Hematopoietic multipotent progenitor cell treated with erythropoietin and hydrocortisone succinate and interleukin-3 and kit ligand, for 8 days (in vitro differentiated cells): ENCODE results near the gene ATP2A1.
A peak's percentile ranks its signal among the peaks of the same experiment; 100 is the strongest.
"Not testable (repeated sequence)": the region's sequence is repeated elsewhere in the genome, so short reads cannot be mapped to it uniquely, and the experiment has no call there.

Source experiments
- DNase-seq: peaks from one replicate; pipeline ENCODE4 v3.0.0-alpha.2; 2015

The ATP2A1 gene

DNA sequence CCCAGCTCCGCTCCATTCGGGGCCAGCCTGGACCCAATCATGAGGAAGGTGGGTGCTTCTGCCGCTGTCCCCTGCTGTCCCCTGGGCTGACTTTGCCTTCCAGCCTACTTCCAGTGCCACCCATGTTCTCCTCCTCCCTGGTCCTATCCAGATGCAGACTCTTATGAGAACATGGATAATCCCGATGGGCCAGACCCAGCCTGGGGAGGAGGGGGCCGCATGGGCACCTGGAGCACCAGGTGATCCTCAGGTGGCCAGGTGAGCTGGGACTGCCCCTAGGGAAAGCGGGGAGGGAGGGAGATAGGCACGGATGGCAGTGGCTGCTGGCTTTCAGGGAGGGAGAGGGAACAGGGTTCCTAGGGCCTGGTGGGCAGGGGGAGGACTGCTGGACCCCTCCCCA, 60.4 kb downstream of the ATP2A1 start:
- no peak for DNase-seq

DNA sequence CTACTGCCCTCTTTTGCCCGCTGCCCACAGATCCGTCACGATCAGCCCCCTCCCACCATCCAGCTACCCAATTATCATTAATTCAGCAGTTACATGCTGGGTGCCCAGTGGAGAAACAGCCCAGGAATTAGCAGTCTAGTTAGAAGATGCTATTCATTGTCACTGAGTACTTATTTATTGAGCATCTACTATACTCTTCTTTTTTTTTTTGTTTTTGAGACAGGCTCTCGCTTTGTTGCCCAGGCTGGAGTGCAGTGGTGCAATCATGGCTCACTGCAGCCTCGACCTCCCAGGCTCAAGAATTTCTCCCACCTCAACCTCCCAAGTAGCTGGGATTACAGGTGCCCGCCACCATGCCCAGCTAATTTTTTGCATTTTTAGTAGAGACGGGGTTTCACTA, 61.5 kb downstream of the ATP2A1 start:
- DNase-seq: not testable (repeated sequence)

DNA sequence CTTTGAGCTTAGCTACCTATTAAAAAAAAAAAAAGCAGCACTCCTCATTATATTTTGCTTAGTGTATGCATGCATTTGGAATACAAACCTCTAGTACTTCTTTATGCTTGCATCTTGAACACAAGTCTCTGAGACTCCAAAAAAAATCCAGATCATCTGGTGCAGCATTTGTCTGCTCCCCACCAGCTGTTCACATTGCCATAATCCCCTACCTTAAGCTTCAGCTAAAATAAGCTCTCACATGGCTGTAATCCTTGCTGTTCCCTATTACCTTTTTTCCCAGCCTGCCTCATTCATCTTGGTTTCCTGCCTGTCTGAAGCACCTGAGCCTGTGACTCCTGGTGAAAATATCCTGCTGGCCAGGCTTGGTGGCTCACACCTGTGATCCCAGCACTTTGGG, 65.0 kb downstream of the ATP2A1 start:
- DNase-seq: no peak

DNA sequence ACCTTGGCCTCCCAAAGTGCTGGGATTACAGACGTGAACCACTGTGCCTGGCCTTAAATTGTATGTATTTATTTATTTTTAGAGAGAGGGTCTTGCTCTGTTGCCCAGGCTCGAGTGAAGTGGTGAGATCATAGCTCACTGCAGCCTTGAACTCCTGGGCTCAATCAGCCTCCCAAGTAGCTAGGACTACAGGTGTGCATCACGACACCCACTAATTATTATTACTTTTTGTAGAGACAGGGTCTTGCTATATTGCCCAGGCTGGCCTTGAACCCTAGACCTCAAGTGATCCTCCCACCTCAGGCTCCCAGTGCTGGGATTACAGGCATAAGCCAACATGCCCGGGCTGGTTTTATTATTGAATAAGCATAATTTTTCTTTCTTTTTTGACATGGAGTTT, 68.4 kb downstream of the ATP2A1 start:
- no peak for DNase-seq

DNA sequence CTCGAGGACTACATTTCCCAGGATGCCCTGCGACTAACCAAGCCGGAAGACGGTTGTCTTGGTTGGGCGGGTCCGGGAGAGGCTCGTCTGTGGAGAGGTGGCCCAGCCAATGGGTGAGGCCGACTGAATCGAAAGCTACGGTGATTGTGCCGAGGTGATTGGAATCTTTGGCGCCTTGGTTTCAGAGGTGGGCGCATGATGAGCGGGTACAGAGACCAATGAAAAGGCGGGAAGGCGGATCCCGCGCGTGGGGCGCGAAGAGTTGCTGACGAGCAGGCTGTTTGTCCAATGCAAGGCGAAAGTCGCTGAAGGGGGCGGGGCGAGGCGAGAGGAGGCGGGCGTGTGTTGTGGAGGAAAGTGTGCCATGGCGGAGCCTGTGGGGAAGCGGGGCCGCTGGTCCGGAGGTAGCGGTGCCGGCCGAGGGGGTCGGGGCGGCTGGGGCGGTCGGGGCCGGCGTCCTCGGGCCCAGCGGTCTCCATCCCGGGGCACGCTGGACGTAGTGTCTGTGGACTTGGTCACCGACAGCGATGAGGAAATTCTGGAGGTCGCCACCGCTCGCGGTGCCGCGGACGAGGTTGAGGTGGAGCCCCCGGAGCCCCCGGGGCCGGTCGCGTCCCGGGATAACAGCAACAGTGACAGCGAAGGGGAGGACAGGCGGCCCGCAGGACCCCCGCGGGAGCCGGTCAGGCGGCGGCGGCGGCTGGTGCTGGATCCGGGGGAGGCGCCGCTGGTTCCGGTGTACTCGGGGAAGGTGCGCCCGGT, 72.5 kb downstream of the ATP2A1 start, which contains the start of gene NFATC2IP:
TSS of gene NFATC2IP (plus strand) at position 290 of the 762 bp plus-strand sequence. CDS start at position 365, 75 bp downstream.
- peak; percentile 100 for DNase-seq

DNA sequence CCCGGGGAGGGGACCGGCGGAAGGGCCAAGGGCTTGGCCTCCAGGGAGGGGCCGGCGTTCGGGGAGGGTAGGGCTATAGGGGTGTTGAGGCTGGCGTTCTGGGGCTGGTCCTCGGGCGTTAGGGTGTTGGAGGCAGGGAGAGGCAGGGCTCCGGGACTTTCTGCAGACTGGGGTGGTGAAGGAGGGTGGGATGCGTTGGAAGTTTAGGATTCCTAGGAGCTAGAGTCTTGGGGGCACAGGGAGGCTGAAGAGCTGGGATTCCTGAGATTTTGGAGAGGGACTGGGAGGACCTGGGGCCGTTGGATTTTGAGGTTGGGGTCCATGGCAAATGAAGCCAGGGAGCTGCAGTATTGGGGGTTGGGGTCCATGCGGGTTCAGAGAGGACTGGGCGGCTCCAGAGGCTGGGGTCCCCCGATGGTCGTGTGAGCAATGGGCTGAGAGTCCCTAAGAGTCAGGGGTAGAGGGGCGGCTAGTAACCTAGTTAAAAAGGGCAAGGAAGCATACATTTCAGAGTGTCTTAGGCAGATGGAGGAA, 73.2 kb downstream of the ATP2A1 start:
- DNase-seq: peak; percentile 57
